GM12878 (cell line): Measurements from ENCODE around the gene SGMS1. TPM values are rescaled to one million over a fixed set of nuclear protein-coding genes. Genes with fewer than 3 reads are reported as not detected.

Experiments used
- CHD1 ChIP-seq: IDR thresholded peaks from 2 replicates; pipeline ENCODE4 v1.6.1; 2012; ENCODE audit warnings: low read depth, low read length, improper control_type of control experiment
- KDM1A ChIP-seq: fragments of 200-600 bp; sonication (generic); IDR thresholded peaks from 2 replicates; pipeline ENCODE4 v1.6.1; 2016; ENCODE audit warnings: borderline replicate concordance
- LARP7 ChIP-seq: fragments of 450-650 bp; IDR thresholded peaks from 2 replicates; pipeline ENCODE4 v1.6.1; 2017; ENCODE audit warnings: mild to moderate bottlenecking
- MTA2 ChIP-seq: fragments of 450-650 bp; IDR thresholded peaks from 2 replicates; pipeline ENCODE4 v1.6.1; 2016; ENCODE audit warnings: low read depth, mild to moderate bottlenecking, moderate library complexity
- SMAD5 ChIP-seq: IDR thresholded peaks from 2 replicates; pipeline ENCODE4 v1.6.1; 2016; ENCODE audit warnings: antibody characterized with exemption, low read depth
- polyA plus RNA-seq, 11 experiments: library from polyadenylated mRNA; depleted of rRNA in 4 of 11; unstranded in 6 of 11; stranded (reverse) in 5 of 11; fragments of >200 nt; fragmentation: Nextera tagmentation in 4 of 11; fragmentation: Illumina TruSeq in 1 of 11; extraction: Ambion mirVana in 4 of 11; extraction: Trizol in 1 of 11; gene quantifications; 1 replicate in 1 of 11; 2 replicates in 10 of 11; pipeline versions ENCODE4 v1.2.1 to v1.2.3, GENCODE V29; 2011 to 2016; ENCODE audit warnings: inconsistent platforms in 2 of 11, missing spikeins in 2 of 11, low read depth in 1 of 11
- total RNA-seq, 4 experiments: library from RNA; depleted of rRNA in 3 of 4; stranded (reverse); fragments of >200 nt in 3 of 4; fragmentation: Illumina TruSeq in 1 of 4; extraction: Trizol in 1 of 4; gene quantifications; 2 replicates each; pipeline versions ENCODE4 v1.2.1 to v1.2.3, GENCODE V29; 2013 to 2021
- TF ChIP-seq, protein P1 (sequence below): fragments of 450-650 bp; IDR thresholded peaks from 2 replicates; pipeline ENCODE4 v1.6.1; 2016; ENCODE audit warnings: mild to moderate bottlenecking, moderate library complexity, borderline replicate concordance

SGMS1 gene
- total and polyA plus RNA-seq, 10 of the 15 experiments (the other 5 are each of a cell fraction or from before 2014, with no cell fraction given) = 1.4 to 14.5 (median 4.9) TPM

DNA sequence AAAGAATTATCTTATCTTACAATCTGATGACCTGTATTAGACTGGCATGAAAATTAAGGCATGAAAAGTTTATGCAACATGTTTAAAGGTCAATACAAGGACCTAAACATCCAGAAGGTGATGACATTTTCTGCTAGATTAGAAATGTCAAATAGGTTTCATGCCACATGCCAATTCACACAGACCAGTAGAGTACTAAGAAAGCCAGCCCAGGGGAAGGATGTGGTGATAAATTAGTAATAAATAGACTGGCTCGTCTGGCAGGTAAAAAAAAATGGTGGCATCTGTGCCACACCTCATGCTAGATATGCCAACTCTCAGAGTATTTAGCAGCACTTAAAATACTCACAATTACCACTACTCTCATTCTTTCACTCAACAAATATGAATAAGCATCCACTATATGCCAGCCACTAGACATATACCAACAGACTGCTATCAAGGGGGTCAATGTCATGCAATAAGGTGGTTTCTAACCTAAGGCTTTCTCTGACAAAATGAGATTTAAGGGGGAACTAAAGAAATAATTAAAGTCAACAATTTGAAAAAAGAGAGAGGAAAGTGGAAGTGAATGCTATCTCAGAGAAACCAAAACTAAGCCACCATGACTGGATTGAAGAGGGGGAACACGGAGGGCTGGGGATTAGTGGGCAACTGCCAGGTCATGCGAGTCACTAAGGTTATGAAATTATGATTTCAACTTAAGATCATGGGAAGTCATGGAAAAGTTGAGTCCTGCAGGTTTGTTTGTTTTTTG lies 83.5 kb downstream of the SGMS1 start (continued):
- TF ChIP-seq, protein P1, sequence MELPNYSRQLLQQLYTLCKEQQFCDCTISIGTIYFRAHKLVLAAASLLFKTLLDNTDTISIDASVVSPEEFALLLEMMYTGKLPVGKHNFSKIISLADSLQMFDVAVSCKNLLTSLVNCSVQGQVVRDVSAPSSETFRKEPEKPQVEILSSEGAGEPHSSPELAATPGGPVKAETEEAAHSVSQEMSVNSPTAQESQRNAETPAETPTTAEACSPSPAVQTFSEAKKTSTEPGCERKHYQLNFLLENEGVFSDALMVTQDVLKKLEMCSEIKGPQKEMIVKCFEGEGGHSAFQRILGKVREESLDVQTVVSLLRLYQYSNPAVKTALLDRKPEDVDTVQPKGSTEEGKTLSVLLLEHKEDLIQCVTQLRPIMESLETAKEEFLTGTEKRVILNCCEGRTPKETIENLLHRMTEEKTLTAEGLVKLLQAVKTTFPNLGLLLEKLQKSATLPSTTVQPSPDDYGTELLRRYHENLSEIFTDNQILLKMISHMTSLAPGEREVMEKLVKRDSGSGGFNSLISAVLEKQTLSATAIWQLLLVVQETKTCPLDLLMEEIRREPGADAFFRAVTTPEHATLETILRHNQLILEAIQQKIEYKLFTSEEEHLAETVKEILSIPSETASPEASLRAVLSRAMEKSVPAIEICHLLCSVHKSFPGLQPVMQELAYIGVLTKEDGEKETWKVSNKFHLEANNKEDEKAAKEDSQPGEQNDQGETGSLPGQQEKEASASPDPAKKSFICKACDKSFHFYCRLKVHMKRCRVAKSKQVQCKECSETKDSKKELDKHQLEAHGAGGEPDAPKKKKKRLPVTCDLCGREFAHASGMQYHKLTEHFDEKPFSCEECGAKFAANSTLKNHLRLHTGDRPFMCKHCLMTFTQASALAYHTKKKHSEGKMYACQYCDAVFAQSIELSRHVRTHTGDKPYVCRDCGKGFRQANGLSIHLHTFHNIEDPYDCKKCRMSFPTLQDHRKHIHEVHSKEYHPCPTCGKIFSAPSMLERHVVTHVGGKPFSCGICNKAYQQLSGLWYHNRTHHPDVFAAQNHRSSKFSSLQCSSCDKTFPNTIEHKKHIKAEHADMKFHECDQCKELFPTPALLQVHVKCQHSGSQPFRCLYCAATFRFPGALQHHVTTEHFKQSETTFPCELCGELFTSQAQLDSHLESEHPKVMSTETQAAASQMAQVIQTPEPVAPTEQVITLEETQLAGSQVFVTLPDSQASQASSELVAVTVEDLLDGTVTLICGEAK = no peak; the same call in 1 of the 2 replicates
- TF ChIP-seq MTA2 (peak; percentile 70; the same call in 1 of the 2 replicates), LARP7 (no peak), SMAD5 (no peak), KDM1A (no peak), CHD1 (no peak)
